ENCODE results near the gene DCAF8. TPM values are rescaled to one million over a fixed set of nuclear protein-coding genes. Genes with fewer than 3 reads are reported as not detected.

Gene DCAF8
- total RNA-seq = 19.0 and 46.5 TPM in 2 replicates

GRCh38 chr1:160261893-160262794, at the start of gene DCAF8:
Gene DCAF8 (minus strand): TSS chr1:160262549. CDS start chr1:160244008, 18,541 bp downstream.

GRCh38 chr1:160284782-160285344, 22.5 kb upstream of the DCAF8 start, which contains the start of gene PEX19:
Gene PEX19 (minus strand): TSS chr1:160285133. CDS start chr1:160285124, 9 bp downstream.

DNA sequence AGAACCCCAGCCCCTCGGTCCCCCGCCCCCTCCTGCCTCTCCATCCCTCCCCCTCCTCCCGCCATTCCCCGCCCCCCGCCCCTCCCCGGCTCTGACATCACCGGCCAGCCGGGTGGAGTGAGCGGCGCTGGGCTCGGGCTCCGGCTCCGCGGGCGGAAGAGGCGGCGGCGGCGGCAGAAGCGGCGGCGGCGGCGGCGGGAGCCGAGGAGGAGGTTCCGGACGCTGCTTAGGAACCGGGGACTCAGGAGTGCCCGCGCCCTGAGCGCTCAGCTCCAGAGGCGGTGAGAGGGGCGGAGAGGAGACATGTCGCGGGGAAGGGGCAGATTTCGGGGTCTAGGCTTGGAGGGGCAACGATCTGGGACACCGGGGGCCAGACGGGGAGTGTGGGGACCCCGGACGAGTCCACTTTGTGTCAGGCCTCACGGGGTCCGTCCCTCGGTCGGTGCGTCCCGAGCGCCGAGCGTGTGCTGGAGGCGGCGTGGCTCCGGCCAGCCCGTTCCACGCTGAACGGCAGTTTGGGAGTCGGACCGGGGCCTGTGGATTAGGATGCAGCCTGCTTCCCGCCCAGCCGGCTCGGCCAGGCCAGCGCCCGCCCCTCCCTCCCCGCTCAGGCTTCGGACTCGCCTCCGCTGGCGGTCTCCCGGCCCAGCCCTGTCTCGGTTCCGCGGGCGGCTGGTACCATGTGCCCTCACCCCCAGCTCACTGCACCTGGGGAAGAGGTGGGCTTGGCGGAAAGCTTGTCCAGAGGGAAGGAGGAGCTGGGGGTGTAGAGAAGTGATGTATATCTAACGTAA, 56.9 kb downstream of the DCAF8 start, which contains the start of gene PEA15:
Gene PEA15 (plus strand): TSS at position 143 of the 794 bp plus-strand sequence. CDS start 6,161 bp downstream, outside the sequence.

DNA sequence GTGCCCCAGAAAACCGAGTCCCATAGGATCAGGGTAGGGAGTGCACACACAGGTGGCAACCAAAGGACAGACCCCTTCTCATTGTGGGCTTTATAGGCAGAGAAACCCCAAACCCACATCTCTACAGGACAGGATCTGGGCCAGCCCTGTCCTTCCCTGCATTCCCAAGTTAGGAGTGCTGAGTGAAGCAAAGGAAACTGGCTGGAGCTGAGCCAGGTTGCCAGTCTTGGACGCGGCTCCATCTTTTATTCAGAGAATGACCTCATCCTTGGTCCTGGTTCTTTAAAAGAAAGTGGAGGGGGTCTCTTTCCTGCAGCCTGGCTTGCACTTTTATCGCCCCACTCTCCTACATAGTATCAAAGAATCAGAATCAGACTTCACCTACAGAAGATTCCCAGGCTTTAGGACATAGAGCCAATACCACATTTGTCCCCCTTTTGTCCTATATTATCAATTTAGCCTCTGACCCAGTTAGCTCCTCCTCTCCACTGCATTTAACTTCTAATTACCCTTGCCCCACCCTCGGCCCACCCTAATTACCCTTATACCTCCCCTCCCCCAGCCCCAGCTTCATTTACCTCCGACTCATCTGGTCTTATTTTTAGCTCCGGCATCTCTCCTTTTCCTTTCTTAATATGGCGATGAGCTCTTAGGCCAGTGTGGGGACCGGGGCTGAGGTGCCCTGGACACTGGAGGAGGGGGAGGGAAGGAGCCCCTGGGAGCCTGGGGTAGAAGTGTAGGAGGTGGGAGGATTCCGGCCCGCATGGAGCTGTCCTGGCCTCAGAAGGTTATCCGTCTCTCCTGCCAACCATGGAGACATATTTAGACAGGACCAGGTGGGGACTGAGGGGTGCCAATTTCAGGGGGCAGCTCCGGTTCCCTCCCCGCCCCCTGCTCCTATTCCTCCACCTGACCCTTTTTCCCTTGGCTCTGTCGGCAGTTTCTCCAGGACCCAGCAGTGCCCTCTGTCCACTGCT, 72.4 kb downstream of the DCAF8 start, which contains the start of gene CASQ1:
Gene CASQ1 (plus strand): TSS at position 927 of the 977 bp plus-strand sequence. CDS start 177 bp downstream, outside the sequence.

Other genes with a start within 250 kb of the DCAF8 start
- 2.2 and 2.3 TPM in 2 replicates for gene PIGM, start 230.6 kb downstream of the DCAF8 start, total RNA-seq
- gene KCNJ10, start 192.4 kb downstream of the DCAF8 start, total RNA-seq = not detected in 2 replicates
- not detected in 2 replicates for gene KCNJ9, start 181.0 kb downstream of the DCAF8 start, total RNA-seq
- gene IGSF8, start 163.9 kb downstream of the DCAF8 start, total RNA-seq = 23.9 and 28.6 TPM in 2 replicates
- gene ATP1A2, start 146.8 kb downstream of the DCAF8 start, total RNA-seq = not detected in 2 replicates
- gene ATP1A4, start 110.9 kb downstream of the DCAF8 start, total RNA-seq = not detected in 2 replicates
- gene CASQ1, start 72.0 kb downstream of the DCAF8 start, total RNA-seq = not detected in 2 replicates
- gene PEA15, start 57.2 kb downstream of the DCAF8 start, total RNA-seq = 25.6 and 42.9 TPM in 2 replicates
- 30.6 and 63.0 TPM in 2 replicates for gene PEX19, start 22.6 kb upstream of the DCAF8 start, total RNA-seq
- gene COPA, start 80.7 kb upstream of the DCAF8 start, total RNA-seq = 80.3 and 112 TPM in 2 replicates
- gene NCSTN, start 80.8 kb upstream of the DCAF8 start, total RNA-seq = 41.4 and 57.1 TPM in 2 replicates
- not detected in 2 replicates for gene NHLH1, start 104.5 kb upstream of the DCAF8 start, total RNA-seq
- gene VANGL2, start 138.0 kb upstream of the DCAF8 start, total RNA-seq = 9.9 and 16.4 TPM in 2 replicates